Measurements from ENCODE around the gene POU2AF3.
"Not testable (repeated sequence)": the region's sequence is repeated elsewhere in the genome, so short reads cannot be mapped to it uniquely, and the experiment has no call there.

DNA sequence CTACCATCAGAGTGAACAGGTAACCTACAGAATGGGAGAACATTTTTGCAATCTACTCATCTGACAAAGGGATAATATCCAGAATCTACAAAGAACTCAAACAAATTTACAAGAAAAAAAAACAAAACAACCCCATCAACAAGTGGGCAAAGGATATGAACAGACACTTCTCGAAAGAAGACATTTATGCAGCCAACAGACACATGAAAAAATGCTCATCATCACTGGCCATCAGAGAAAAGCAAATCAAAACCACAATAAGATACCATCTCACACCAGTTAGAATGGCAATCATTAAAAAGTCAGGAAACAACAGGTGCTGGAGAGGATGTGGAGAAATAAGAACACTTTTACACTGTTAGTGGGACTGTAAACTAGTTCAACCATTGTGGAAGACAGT, 5.9 kb upstream of the POU2AF3 start:
- TF ChIP-seq, protein P1, sequence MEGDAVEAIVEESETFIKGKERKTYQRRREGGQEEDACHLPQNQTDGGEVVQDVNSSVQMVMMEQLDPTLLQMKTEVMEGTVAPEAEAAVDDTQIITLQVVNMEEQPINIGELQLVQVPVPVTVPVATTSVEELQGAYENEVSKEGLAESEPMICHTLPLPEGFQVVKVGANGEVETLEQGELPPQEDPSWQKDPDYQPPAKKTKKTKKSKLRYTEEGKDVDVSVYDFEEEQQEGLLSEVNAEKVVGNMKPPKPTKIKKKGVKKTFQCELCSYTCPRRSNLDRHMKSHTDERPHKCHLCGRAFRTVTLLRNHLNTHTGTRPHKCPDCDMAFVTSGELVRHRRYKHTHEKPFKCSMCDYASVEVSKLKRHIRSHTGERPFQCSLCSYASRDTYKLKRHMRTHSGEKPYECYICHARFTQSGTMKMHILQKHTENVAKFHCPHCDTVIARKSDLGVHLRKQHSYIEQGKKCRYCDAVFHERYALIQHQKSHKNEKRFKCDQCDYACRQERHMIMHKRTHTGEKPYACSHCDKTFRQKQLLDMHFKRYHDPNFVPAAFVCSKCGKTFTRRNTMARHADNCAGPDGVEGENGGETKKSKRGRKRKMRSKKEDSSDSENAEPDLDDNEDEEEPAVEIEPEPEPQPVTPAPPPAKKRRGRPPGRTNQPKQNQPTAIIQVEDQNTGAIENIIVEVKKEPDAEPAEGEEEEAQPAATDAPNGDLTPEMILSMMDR (IDR thresholded peaks at IDR 0.05) = not testable (repeated sequence)
- not testable (repeated sequence) for TF ChIP-seq POLR2A (IDR thresholded peaks at IDR 0.05)
